Measurements from ENCODE around the gene FAM151A.

- TF ChIP-seq CTCF (IDR thresholded peaks at IDR 0.05) (no peak), POLR2A (IDR thresholded peaks at IDR 0.05) (no peak), EP300 (IDR thresholded peaks at IDR 0.05; ENCODE audit: low read depth) (no peak)
Observed at GRCh38 chr1:54565113-54565501, 58.2 kb downstream of the FAM151A start.

Measured in transverse colon (tissue), 3 donors.